Measurements from ENCODE around the gene ARHGEF17.
A peak's percentile ranks its signal among the peaks of the same experiment; 100 is the strongest.

ARHGEF17 gene

GRCh38 chr11:73293356-73293936 is 14.6 kb upstream of the ARHGEF17 start:
- H3K4me2 ChIP-seq (ENCODE audit: low read length), result no peak overlapping the region
- no peak for DNase-seq
- H3K14ac ChIP-seq (ENCODE audit: low read length), result no peak overlapping the region
- no peak overlapping the region for H4K8ac ChIP-seq (ENCODE audit: low read depth, low read length)
- WGBS (ENCODE audit: extremely low coverage, insufficient coverage, insufficient read length), result no CpG with 5 or more reads among the region's 4 CpGs
- no peak overlapping the region for H3K9ac ChIP-seq (ENCODE audit: low read length)
- no peak overlapping the region for H4K91ac ChIP-seq (ENCODE audit: low read depth, low read length)
- no peak overlapping the region for H2BK12ac ChIP-seq (ENCODE audit: low read length)
- H2AFZ ChIP-seq (ENCODE audit: insufficient read depth, low read length, poor library complexity), result no peak overlapping the region
- H3K79me2 ChIP-seq (ENCODE audit: control insufficient read depth, insufficient read depth, low read length, poor library complexity), result peaks cover 6% of the 10 kb centered on the region
- no peak overlapping the region for H4K12ac ChIP-seq (ENCODE audit: low read depth, low read length)
- H2AK5ac ChIP-seq (ENCODE audit: low read length), result no peak overlapping the region
- no peak overlapping the region for H3K4me3 ChIP-seq (ENCODE audit: low read depth, low read length)
- no peak overlapping the region for H2BK5ac ChIP-seq (ENCODE audit: low read depth, low read length, poor library complexity)
- peaks cover 8 to 25% of the 10 kb centered on the region in 2 experiments for H3K4me1 ChIP-seq (ENCODE audit: control insufficient read depth in 1 of 2, insufficient read depth in 2 of 2, low read length in 2 of 2)
- H3K4ac ChIP-seq (ENCODE audit: low read depth, low read length), result peak overlapping the region; percentile 16
- peaks cover 25 to 33% of the 10 kb centered on the region in 2 experiments for H3K36me3 ChIP-seq (ENCODE audit: control insufficient read depth in 1 of 2, insufficient read depth in 2 of 2, low read length in 2 of 2)
- H3K18ac ChIP-seq (ENCODE audit: low read length), result no peak overlapping the region
- H3K79me1 ChIP-seq (ENCODE audit: low read length), result peaks cover 4% of the 10 kb centered on the region
- no peak overlapping the region for H2BK120ac ChIP-seq (ENCODE audit: insufficient read depth, low read length, poor library complexity)
- no peaks in the 10 kb centered on the region for H3K27me3 ChIP-seq (ENCODE audit: insufficient read depth, low read length)
- H3K9me3 ChIP-seq (ENCODE audit: insufficient read depth, low read depth, low read length), result no peaks in the 10 kb centered on the region
- no peak overlapping the region for H3K23ac ChIP-seq (ENCODE audit: low read length)
- no peak overlapping the region for H3K27ac ChIP-seq (ENCODE audit: low read depth, low read length)

- Histone ChIP-seq H3K27ac (ENCODE audit: low read depth, low read length) (no peak overlapping the region), H3K4ac (ENCODE audit: low read depth, low read length) (no peak overlapping the region), H4K12ac (ENCODE audit: low read depth, low read length) (no peak overlapping the region), H3K14ac (ENCODE audit: low read length) (no peak overlapping the region), H3K9me3 (ENCODE audit: insufficient read depth, low read depth, low read length) (no peaks in the 10 kb centered on the region), H3K23ac (ENCODE audit: low read length) (no peak overlapping the region), H2BK5ac (ENCODE audit: low read depth, low read length, poor library complexity) (no peak overlapping the region), H4K91ac (ENCODE audit: low read depth, low read length) (no peak overlapping the region), H2BK120ac (ENCODE audit: insufficient read depth, low read length, poor library complexity) (no peak overlapping the region), H2AK5ac (ENCODE audit: low read length) (no peak overlapping the region), H3K36me3 (ENCODE audit: control insufficient read depth in 1 of 2, insufficient read depth in 2 of 2, low read length in 2 of 2) (peaks cover 27 to 35% of the 10 kb centered on the region in 2 experiments), H3K79me1 (ENCODE audit: low read length) (no peaks in the 10 kb centered on the region), H3K79me2 (ENCODE audit: control insufficient read depth, insufficient read depth, low read length, poor library complexity) (peaks cover 6% of the 10 kb centered on the region), H3K4me3 (ENCODE audit: low read depth, low read length) (no peak overlapping the region), H3K4me2 (ENCODE audit: low read length) (no peak overlapping the region), H3K9ac (ENCODE audit: low read length) (no peak overlapping the region), H3K18ac (ENCODE audit: low read length) (no peak overlapping the region), H2AFZ (ENCODE audit: insufficient read depth, low read length, poor library complexity) (no peak overlapping the region), H3K27me3 (ENCODE audit: insufficient read depth, low read length) (no peaks in the 10 kb centered on the region), H2BK12ac (ENCODE audit: low read length) (no peak overlapping the region), H4K8ac (ENCODE audit: low read depth, low read length) (no peak overlapping the region), H3K4me1 (ENCODE audit: control insufficient read depth in 1 of 2, insufficient read depth in 2 of 2, low read length in 2 of 2) (peaks cover 0 to 15% of the 10 kb centered on the region in 2 experiments)
- DNase-seq, result no peak
Measured at GRCh38 chr11:73294604-73295003, 13.5 kb upstream of the ARHGEF17 start.

GRCh38 chr11:73295241-73295995 is 12.7 kb upstream of the ARHGEF17 start:
- no peak overlapping the region for H3K23ac ChIP-seq (ENCODE audit: low read length)
- no peaks in the 10 kb centered on the region for H3K9me3 ChIP-seq (ENCODE audit: insufficient read depth, low read depth, low read length)
- H2BK120ac ChIP-seq (ENCODE audit: insufficient read depth, low read length, poor library complexity), result no peak overlapping the region
- H3K18ac ChIP-seq (ENCODE audit: low read length), result no peak overlapping the region
- no peak overlapping the region for H2BK12ac ChIP-seq (ENCODE audit: low read length)
- peaks cover 31 to 38% of the 10 kb centered on the region in 2 experiments for H3K36me3 ChIP-seq (ENCODE audit: control insufficient read depth in 1 of 2, insufficient read depth in 2 of 2, low read length in 2 of 2)
- no peak overlapping the region for H3K9ac ChIP-seq (ENCODE audit: low read length)
- peaks cover 0 to 15% of the 10 kb centered on the region in 2 experiments for H3K4me1 ChIP-seq (ENCODE audit: control insufficient read depth in 1 of 2, insufficient read depth in 2 of 2, low read length in 2 of 2)
- H2AFZ ChIP-seq (ENCODE audit: insufficient read depth, low read length, poor library complexity), result no peak overlapping the region
- no peak overlapping the region for H3K4ac ChIP-seq (ENCODE audit: low read depth, low read length)
- DNase-seq, result peak; percentile 80 to 89
- H3K14ac ChIP-seq (ENCODE audit: low read length), result no peak overlapping the region
- WGBS (ENCODE audit: extremely low coverage, insufficient coverage, insufficient read length), result no CpG with 5 or more reads among the region's 12 CpGs
- no peak overlapping the region for H3K4me2 ChIP-seq (ENCODE audit: low read length)
- H3K79me1 ChIP-seq (ENCODE audit: low read length), result no peaks in the 10 kb centered on the region
- no peaks in the 10 kb centered on the region for H3K27me3 ChIP-seq (ENCODE audit: insufficient read depth, low read length)
- H3K79me2 ChIP-seq (ENCODE audit: control insufficient read depth, insufficient read depth, low read length, poor library complexity), result peaks cover 6% of the 10 kb centered on the region
- no peak overlapping the region for H4K12ac ChIP-seq (ENCODE audit: low read depth, low read length)
- H4K91ac ChIP-seq (ENCODE audit: low read depth, low read length), result no peak overlapping the region
- H2BK5ac ChIP-seq (ENCODE audit: low read depth, low read length, poor library complexity), result no peak overlapping the region
- no peak overlapping the region for H4K8ac ChIP-seq (ENCODE audit: low read depth, low read length)
- H3K4me3 ChIP-seq (ENCODE audit: low read depth, low read length), result no peak overlapping the region
- no peak overlapping the region for H3K27ac ChIP-seq (ENCODE audit: low read depth, low read length)
- no peak overlapping the region for H2AK5ac ChIP-seq (ENCODE audit: low read length)

- Histone ChIP-seq H3K27ac (ENCODE audit: low read depth, low read length) (no peak overlapping the region), H2AFZ (ENCODE audit: insufficient read depth, low read length, poor library complexity) (no peak overlapping the region), H2BK5ac (ENCODE audit: low read depth, low read length, poor library complexity) (no peak overlapping the region), H3K23ac (ENCODE audit: low read length) (no peak overlapping the region), H3K4me2 (ENCODE audit: low read length) (no peak overlapping the region), H4K91ac (ENCODE audit: low read depth, low read length) (no peak overlapping the region), H3K79me1 (ENCODE audit: low read length) (no peaks in the 10 kb centered on the region), H3K4me1 (ENCODE audit: control insufficient read depth in 1 of 2, insufficient read depth in 2 of 2, low read length in 2 of 2) (peaks cover 0 to 15% of the 10 kb centered on the region in 2 experiments), H3K4me3 (ENCODE audit: low read depth, low read length) (no peak overlapping the region), H4K12ac (ENCODE audit: low read depth, low read length) (no peak overlapping the region), H3K9ac (ENCODE audit: low read length) (no peak overlapping the region), H3K14ac (ENCODE audit: low read length) (no peak overlapping the region), H3K9me3 (ENCODE audit: insufficient read depth, low read depth, low read length) (no peaks in the 10 kb centered on the region), H3K79me2 (ENCODE audit: control insufficient read depth, insufficient read depth, low read length, poor library complexity) (peaks cover 6% of the 10 kb centered on the region), H4K8ac (ENCODE audit: low read depth, low read length) (no peak overlapping the region), H3K27me3 (ENCODE audit: insufficient read depth, low read length) (no peaks in the 10 kb centered on the region), H2BK120ac (ENCODE audit: insufficient read depth, low read length, poor library complexity) (no peak overlapping the region), H3K4ac (ENCODE audit: low read depth, low read length) (no peak overlapping the region), H2AK5ac (ENCODE audit: low read length) (no peak overlapping the region), H3K18ac (ENCODE audit: low read length) (no peak overlapping the region), H3K36me3 (ENCODE audit: control insufficient read depth in 1 of 2, insufficient read depth in 2 of 2, low read length in 2 of 2) (peaks cover 31 to 38% of the 10 kb centered on the region in 2 experiments), H2BK12ac (ENCODE audit: low read length) (no peak overlapping the region)
- WGBS (ENCODE audit: extremely low coverage, insufficient coverage, insufficient read length), result no CpG with 5 or more reads among the region's 3 CpGs
- no peak for DNase-seq
Measured at GRCh38 chr11:73295996-73296318, 12.1 kb upstream of the ARHGEF17 start.
